WI38 (cell line): ENCODE data around the gene MTRF1.
A peak's percentile ranks its signal among the peaks of the same experiment; 100 is the strongest.

Experiments
- H3K4me3 ChIP-seq: 2 replicates; pipeline ENCODE4 v1.5.1; 2011; ENCODE audit warnings: low read depth, mild to moderate bottlenecking, control low read depth, low read length
- CTCF ChIP-seq: IDR thresholded peaks from 2 replicates; pipeline ENCODE4 v1.5.1; 2012; ENCODE audit warnings: low read depth, mild to moderate bottlenecking, control low read depth, low read length

Gene MTRF1

GRCh38 chr13:41232578-41233480 is 30.5 kb downstream of the MTRF1 start:
- no peak for TF ChIP-seq CTCF

DNA sequence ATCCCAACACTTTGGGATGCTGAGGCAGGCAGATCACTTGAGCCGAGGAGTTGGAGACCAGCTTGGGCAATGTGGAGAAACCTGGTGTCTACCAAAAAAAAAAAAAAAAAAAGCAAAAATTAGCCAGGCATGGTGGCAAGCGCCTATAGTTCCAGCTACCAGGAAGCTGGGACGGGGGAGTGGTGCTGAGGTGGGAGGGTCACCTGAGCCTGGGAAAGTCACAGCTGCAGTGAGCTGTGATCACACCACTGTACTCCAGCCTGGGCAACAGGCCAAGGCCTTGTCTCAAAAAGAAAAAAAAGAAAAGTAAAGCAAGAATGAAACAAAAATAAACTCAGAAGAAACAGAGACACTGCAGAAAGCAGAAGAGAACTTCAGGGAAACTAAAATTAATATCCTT is 31.6 kb downstream of the MTRF1 start:
- no peak for TF ChIP-seq CTCF
- no peak overlapping the region for H3K4me3 ChIP-seq

More at GRCh38 chr13:41232578-41233480, 30.5 kb downstream of the MTRF1 start:
- no peak overlapping the region for H3K4me3 ChIP-seq

DNA sequence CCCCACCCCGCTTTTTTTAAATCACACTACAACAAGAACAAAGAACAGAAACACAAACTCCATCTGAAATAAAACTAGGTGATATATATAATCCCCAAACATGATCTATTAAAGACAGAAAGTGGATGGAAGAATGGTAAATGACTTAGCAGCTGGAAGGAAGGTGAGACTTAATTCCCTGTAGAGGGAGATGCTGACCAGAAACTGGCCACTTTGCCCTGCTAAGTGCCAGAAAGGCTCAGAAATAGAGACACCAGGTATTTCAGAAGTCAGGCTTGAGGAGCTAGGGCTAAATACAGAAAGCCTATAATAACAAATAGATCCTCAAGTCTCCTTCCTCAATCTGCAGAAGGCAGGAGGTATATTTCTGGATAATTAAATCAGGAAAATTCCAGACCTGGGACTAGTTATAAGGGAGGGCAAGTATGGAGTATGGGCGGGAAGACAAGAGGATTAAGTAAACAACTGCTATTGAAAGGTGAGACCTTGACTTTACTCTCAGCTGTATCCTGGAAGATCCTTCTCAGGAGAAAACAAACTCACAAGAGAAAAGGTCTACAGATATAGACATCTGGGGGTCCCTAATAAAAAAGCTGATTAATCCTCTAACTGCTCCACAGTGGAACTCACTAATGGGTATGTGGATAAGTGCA is 32.2 kb downstream of the MTRF1 start:
- no peak for TF ChIP-seq CTCF
- no peak overlapping the region for H3K4me3 ChIP-seq

GRCh38 chr13:41229356-41229755 is 34.0 kb downstream of the MTRF1 start:
- no peak overlapping the region for H3K4me3 ChIP-seq
- no peak for TF ChIP-seq CTCF

DNA sequence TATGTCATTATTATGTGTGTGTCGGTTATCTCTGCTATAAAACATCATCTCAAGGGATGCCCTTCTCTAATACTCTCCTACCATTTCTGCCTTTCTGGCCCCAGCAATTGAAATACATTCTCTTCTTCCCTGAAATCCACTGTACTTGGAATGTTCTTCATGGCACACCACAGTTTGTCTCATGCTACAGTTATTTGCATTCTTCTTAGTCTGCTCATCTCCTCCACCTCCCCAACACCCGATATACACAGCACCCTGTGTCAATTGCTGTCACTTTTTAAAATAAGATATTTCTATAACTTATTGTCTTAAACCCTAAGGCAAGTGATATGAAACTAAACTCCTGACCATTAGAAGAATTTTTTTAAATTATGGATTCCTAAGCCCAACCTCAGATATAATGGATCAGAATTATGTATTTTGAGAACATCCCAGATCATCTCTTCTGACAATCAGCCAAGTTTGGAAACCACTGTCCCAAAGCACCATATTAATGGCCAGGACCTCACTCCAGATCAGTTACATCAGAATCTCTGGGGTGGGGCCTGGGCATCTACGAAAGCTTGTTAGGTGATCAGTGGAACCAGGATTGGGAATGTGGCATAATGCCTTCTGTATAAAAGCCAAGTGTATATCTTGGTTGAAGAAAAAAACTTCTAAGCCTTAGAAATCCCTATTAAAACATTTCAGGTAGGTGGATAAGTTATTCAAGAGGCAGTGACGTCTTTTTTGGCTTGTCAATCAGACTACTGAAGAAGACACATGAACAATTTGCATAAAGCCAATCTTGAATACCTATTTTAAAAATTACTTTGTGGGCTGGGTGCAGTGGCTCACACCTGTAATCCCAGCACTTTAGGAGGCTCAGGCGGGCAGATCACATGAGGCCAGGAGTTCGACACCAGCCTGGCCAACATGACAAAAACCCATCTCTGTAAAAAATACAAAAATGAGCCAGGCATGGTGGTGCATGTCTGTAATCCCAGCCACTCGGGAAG is 39.0 kb downstream of the MTRF1 start:
- no peak overlapping the region for H3K4me3 ChIP-seq
- no peak for TF ChIP-seq CTCF

DNA sequence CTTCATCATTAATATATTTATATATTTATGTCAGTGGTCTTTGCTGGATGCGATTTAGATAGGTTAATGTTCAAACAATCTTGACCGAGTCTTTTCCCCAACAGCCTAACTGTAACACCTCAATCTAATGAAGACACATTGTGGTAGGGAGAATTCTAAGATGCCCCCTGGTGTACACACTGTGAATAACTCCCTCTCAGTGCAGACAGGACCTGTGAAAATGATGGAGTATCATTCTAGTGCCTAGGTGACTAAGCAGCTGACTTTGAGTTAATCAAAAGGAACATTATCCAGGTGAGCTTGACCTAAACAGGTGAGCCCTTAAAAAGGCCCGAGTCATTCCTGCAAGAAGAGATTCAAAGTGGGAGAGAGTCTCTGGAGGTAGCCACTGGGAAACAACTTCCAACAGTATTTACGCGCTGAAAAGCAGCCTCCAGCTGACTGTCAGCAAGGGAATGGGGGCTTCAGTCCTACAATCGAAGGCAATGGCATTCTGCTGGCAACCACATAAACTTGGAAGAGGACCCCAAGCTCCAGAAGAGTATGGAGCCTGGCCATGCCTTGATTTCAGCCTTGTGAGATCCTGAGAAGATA is 41.0 kb downstream of the MTRF1 start:
- H3K4me3 ChIP-seq = no peak overlapping the region
- TF ChIP-seq CTCF = peak; percentile 56; the same call in 1 of the 2 replicates
